Muscle layer of colon (tissue), 2 donors: ENCODE measurements around the gene WEE1.
"Not testable (repeated sequence)": the region's sequence is repeated elsewhere in the genome, so short reads cannot be mapped to it uniquely, and the experiment has no call there.

Experiments
- H3K27ac ChIP-seq: one replicate; pipeline ENCODE4 v1.7.0; 2013; ENCODE audit warnings: low read depth, mild to moderate bottlenecking, low read length, moderate library complexity
- H3K27me3 ChIP-seq, 2 donors: one replicate each; pipeline ENCODE4 v1.7.0; 2013; ENCODE audit warnings: low read length in 2 of 2, mild to moderate bottlenecking in 2 of 2; ENCODE audit not compliant: insufficient read depth in 2 of 2, control insufficient read depth in 1 of 2
- H3K36me3 ChIP-seq: one replicate; pipeline ENCODE4 v1.7.0; 2013; ENCODE audit warnings: mild to moderate bottlenecking, low read length; ENCODE audit not compliant: insufficient read depth
- H3K4me1 ChIP-seq: one replicate; pipeline ENCODE4 v1.7.0; 2013; ENCODE audit warnings: mild to moderate bottlenecking, low read length; ENCODE audit not compliant: insufficient read depth
- H3K4me3 ChIP-seq, 2 donors: one replicate each; pipeline ENCODE4 v1.7.0; 2013; ENCODE audit warnings: low read length in 2 of 2, low read depth in 1 of 2, mild to moderate bottlenecking in 1 of 2, moderate library complexity in 1 of 2
- H3K9ac ChIP-seq: one replicate; pipeline ENCODE4 v1.7.0; 2013; ENCODE audit warnings: low read length
- H3K9me3 ChIP-seq: one replicate; pipeline ENCODE4 v1.7.0; 2013; ENCODE audit warnings: mild to moderate bottlenecking, low read length
- donor health status: abdominal sarcoma.
- donor health status: Adenocarcinoma of cecum.

Gene WEE1

GRCh38 chr11:9533736-9534473 is 39.6 kb upstream of the WEE1 start:
- Histone ChIP-seq H3K36me3 (no peaks in the 10 kb centered on the region), H3K27ac (no peak overlapping the region), H3K9ac (no peak overlapping the region), H3K27me3 (no peaks in the 10 kb centered on the region), H3K4me1 (peaks cover 12% of the 10 kb centered on the region), H3K9me3 (no peaks in the 10 kb centered on the region), H3K4me3 (no peak overlapping the region)

GRCh38 chr11:9535189-9535781 is 38.2 kb upstream of the WEE1 start:
- no peaks in the 10 kb centered on the region for H3K27me3 ChIP-seq

GRCh38 chr11:9538548-9538947 is 34.9 kb upstream of the WEE1 start:
- Histone ChIP-seq H3K9me3 (no peaks in the 10 kb centered on the region), H3K9ac (no peak overlapping the region), H3K4me3 (no peak overlapping the region), H3K36me3 (no peaks in the 10 kb centered on the region), H3K27ac (no peak overlapping the region), H3K4me1 (no peaks in the 10 kb centered on the region), H3K27me3 (no peaks in the 10 kb centered on the region)

More at GRCh38 chr11:9535189-9535781, 38.2 kb upstream of the WEE1 start:
- Histone ChIP-seq H3K9ac (no peak overlapping the region), H3K27ac (no peak overlapping the region), H3K9me3 (no peaks in the 10 kb centered on the region), H3K4me3 (no peak overlapping the region), H3K36me3 (no peaks in the 10 kb centered on the region), H3K4me1 (no peaks in the 10 kb centered on the region)

- not testable (repeated sequence) for H3K4me3 ChIP-seq, H3K27ac ChIP-seq, H3K9me3 ChIP-seq, H3K4me1 ChIP-seq, H3K27me3 ChIP-seq, H3K36me3 ChIP-seq, H3K9ac ChIP-seq
Measured at GRCh38 chr11:9549216-9549615, 24.3 kb upstream of the WEE1 start.

- no peak overlapping the region for H3K27ac ChIP-seq
Measured at GRCh38 chr11:9550191-9550628, 23.3 kb upstream of the WEE1 start.

GRCh38 chr11:9561279-9561982 is 12.0 kb upstream of the WEE1 start:
- Histone ChIP-seq H3K27me3 (no peaks in the 10 kb centered on the region), H3K4me3 (no peak overlapping the region)

More at GRCh38 chr11:9550191-9550628, 23.3 kb upstream of the WEE1 start:
- Histone ChIP-seq H3K36me3 (no peaks in the 10 kb centered on the region), H3K4me1 (no peaks in the 10 kb centered on the region), H3K9me3 (no peaks in the 10 kb centered on the region), H3K9ac (no peak overlapping the region), H3K4me3 (no peak overlapping the region), H3K27me3 (no peaks in the 10 kb centered on the region)

GRCh38 chr11:9562716-9563115 is 10.8 kb upstream of the WEE1 start:
- H3K27me3 ChIP-seq = no peaks in the 10 kb centered on the region
- H3K36me3 ChIP-seq = no peaks in the 10 kb centered on the region
- H3K9ac ChIP-seq = no peak overlapping the region
- H3K4me3 ChIP-seq = no peak overlapping the region
- peaks cover 15% of the 10 kb centered on the region for H3K4me1 ChIP-seq
- H3K9me3 ChIP-seq = no peaks in the 10 kb centered on the region
- no peak overlapping the region for H3K27ac ChIP-seq

More at GRCh38 chr11:9561279-9561982, 12.0 kb upstream of the WEE1 start:
- Histone ChIP-seq H3K36me3 (no peaks in the 10 kb centered on the region), H3K4me1 (peaks cover 8% of the 10 kb centered on the region), H3K27ac (no peak overlapping the region), H3K9me3 (no peaks in the 10 kb centered on the region), H3K9ac (no peak overlapping the region)

- no peak overlapping the region for H3K9ac ChIP-seq
- H3K27me3 ChIP-seq = no peaks in the 10 kb centered on the region
- H3K4me3 ChIP-seq = no peak overlapping the region
- H3K36me3 ChIP-seq = no peaks in the 10 kb centered on the region
- H3K27ac ChIP-seq = no peak overlapping the region
- H3K4me1 ChIP-seq = peaks cover 18% of the 10 kb centered on the region
- no peaks in the 10 kb centered on the region for H3K9me3 ChIP-seq
Measured at GRCh38 chr11:9563196-9563730, 10.2 kb upstream of the WEE1 start.

GRCh38 chr11:9565822-9566560 is 7.5 kb upstream of the WEE1 start:
- Histone ChIP-seq H3K27ac (peak overlapping the region; percentile 57), H3K9ac (peak overlapping the region; percentile 5), H3K27me3 (no peaks in the 10 kb centered on the region), H3K4me3 (no peak overlapping the region), H3K36me3 (no peaks in the 10 kb centered on the region), H3K4me1 (peaks cover 35% of the 10 kb centered on the region), H3K9me3 (no peaks in the 10 kb centered on the region)

- Histone ChIP-seq H3K4me3 (no peak overlapping the region), H3K27ac (peak overlapping the region; percentile 57), H3K27me3 (no peaks in the 10 kb centered on the region), H3K36me3 (no peaks in the 10 kb centered on the region), H3K9ac (peak overlapping the region; percentile 5), H3K4me1 (peaks cover 35% of the 10 kb centered on the region), H3K9me3 (no peaks in the 10 kb centered on the region)
Measured at GRCh38 chr11:9566561-9567063, 6.9 kb upstream of the WEE1 start.

GRCh38 chr11:9567401-9567800 is 6.1 kb upstream of the WEE1 start:
- Histone ChIP-seq H3K9me3 (no peaks in the 10 kb centered on the region), H3K27ac (peak overlapping the region; percentile 57), H3K36me3 (no peaks in the 10 kb centered on the region), H3K9ac (no peak overlapping the region), H3K4me3 (no peak overlapping the region), H3K27me3 (no peaks in the 10 kb centered on the region), H3K4me1 (peaks cover 38% of the 10 kb centered on the region)
